A673 (cell line): ENCODE results near the gene SLCO3A1.

Experiments
- CTCF ChIP-seq: fragments of 300-800, 200-600 bp; sonication (generic); conservative IDR thresholded peaks from 2 replicates; pipeline ENCODE4 v1.5.1; 2017; ENCODE audit warnings: low read depth, mild to moderate bottlenecking, antibody characterized with exemption, low read length, moderate library complexity, mixed read lengths
- EZH2 ChIP-seq: fragments of 200-600 bp; sonication (generic); IDR thresholded peaks from 2 replicates; pipeline ENCODE4 v1.6.1; 2017; ENCODE audit warnings: borderline replicate concordance, low read depth, mild to moderate bottlenecking, mixed read lengths, antibody characterized with exemption, low read length; ENCODE audit not compliant: poor library complexity, severe bottlenecking

GRCh38 chr15:91924183-91924582 is 70.7 kb downstream of the SLCO3A1 start:
- no peak for TF ChIP-seq CTCF
- TF ChIP-seq EZH2 = no peak
